C4-2B (cell line): ENCODE data around the gene XYLT1.

Experiments
- ZFX ChIP-seq: fragments of 450-650 bp; IDR thresholded peaks from 2 replicates; pipeline ENCODE4 v1.6.1; 2017
- TF ChIP-seq, protein P1 (sequence below): fragments of 450-650 bp; conservative IDR thresholded peaks from 2 replicates; pipeline ENCODE4 v1.5.1; 2017; ENCODE audit warnings: mild to moderate bottlenecking

DNA sequence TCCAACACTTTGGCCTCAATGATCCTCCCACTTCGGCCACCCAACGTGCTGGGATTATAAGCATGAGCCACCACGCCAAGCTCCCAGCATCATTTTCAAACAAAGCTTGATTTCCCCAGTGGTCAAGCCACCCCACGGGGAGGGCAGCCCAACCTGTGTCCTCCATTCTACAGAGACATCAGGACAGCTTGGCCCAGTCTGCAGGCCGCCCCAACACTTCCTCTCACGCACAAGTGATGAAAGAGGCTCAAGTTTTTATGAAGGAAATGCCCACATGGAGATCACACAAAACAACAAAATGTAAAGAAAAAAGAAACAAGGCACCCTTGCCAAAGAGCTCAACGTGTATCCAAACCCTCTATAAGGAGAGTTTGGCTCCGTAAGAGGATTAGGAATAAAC, 112.4 kb downstream of the XYLT1 start:
- TF ChIP-seq, protein P1, sequence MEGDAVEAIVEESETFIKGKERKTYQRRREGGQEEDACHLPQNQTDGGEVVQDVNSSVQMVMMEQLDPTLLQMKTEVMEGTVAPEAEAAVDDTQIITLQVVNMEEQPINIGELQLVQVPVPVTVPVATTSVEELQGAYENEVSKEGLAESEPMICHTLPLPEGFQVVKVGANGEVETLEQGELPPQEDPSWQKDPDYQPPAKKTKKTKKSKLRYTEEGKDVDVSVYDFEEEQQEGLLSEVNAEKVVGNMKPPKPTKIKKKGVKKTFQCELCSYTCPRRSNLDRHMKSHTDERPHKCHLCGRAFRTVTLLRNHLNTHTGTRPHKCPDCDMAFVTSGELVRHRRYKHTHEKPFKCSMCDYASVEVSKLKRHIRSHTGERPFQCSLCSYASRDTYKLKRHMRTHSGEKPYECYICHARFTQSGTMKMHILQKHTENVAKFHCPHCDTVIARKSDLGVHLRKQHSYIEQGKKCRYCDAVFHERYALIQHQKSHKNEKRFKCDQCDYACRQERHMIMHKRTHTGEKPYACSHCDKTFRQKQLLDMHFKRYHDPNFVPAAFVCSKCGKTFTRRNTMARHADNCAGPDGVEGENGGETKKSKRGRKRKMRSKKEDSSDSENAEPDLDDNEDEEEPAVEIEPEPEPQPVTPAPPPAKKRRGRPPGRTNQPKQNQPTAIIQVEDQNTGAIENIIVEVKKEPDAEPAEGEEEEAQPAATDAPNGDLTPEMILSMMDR, result no peak
- no peak for TF ChIP-seq ZFX
